C4-2B (cell line): ENCODE measurements around the gene EFNB2.

Source experiments
- ZFX ChIP-seq: fragments of 450-650 bp; IDR thresholded peaks from 2 replicates; pipeline ENCODE4 v1.6.1; 2017
- TF ChIP-seq, protein P1 (sequence below): fragments of 450-650 bp; conservative IDR thresholded peaks from 2 replicates; pipeline ENCODE4 v1.5.1; 2017; ENCODE audit warnings: mild to moderate bottlenecking

DNA sequence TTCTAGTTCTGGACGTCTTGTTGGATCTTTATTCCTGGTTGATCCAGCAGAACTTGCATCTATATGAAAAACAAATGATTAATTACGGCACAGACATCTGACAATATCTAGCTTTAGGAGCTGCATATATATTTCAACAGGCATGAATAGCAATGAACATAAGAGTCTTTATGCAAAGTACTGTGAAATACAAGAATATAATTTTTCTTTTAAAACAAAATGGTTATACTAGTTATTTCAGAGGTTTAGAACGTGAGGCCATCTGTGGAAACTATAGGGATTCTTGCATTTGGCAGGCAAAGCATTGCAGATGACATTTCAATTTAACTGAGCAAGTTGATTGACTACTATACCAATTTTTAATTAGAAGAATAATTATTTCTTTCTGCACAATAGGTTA is 40.5 kb downstream of the EFNB2 start:
- TF ChIP-seq, protein P1, sequence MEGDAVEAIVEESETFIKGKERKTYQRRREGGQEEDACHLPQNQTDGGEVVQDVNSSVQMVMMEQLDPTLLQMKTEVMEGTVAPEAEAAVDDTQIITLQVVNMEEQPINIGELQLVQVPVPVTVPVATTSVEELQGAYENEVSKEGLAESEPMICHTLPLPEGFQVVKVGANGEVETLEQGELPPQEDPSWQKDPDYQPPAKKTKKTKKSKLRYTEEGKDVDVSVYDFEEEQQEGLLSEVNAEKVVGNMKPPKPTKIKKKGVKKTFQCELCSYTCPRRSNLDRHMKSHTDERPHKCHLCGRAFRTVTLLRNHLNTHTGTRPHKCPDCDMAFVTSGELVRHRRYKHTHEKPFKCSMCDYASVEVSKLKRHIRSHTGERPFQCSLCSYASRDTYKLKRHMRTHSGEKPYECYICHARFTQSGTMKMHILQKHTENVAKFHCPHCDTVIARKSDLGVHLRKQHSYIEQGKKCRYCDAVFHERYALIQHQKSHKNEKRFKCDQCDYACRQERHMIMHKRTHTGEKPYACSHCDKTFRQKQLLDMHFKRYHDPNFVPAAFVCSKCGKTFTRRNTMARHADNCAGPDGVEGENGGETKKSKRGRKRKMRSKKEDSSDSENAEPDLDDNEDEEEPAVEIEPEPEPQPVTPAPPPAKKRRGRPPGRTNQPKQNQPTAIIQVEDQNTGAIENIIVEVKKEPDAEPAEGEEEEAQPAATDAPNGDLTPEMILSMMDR: no peak
- TF ChIP-seq ZFX: no peak
